Right renal cortex interstitium (tissue), 3 donors: ENCODE measurements around the gene GATB. TPM values are rescaled to one million over a fixed set of nuclear protein-coding genes. Genes with fewer than 3 reads are reported as not detected.

Experiments used
- DNase-seq, 3 donors: peaks; one replicate each; pipeline ENCODE4 v3.0.0-alpha.2; 2013; ENCODE audit warnings: low read depth in 3 of 3, low spot score in 2 of 3
- polyA plus RNA-seq, 3 donors: library from polyadenylated mRNA; unstranded; fragments of 120-200 nt; gene quantifications; one replicate each; pipeline ENCODE4 v1.2.1, GENCODE V29; 2013; ENCODE audit not compliant: insufficient read length in 3 of 3

The GATB gene
- polyA plus RNA-seq, 3 donors, result 33.2 to 38.0 (median 33.6) TPM

DNA sequence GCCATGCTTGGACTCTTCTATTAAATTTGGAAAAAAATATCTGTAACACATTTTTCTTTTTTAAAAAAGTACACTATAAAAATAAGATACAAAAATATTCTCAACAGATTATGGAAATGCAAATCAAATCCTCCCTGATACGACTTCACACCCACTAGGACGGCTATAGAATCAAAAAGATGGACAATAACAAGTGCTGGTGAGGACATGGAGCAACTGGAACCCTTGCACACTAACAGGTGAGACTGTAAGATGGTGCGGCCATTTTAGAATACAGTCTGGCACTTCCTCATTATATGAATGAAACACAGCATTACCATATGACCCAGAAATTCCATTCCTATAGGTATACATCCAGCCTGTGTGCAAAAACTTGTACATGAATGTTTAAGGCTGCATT is 83.6 kb downstream of the GATB start:
- DNase-seq, result no peak

DNA sequence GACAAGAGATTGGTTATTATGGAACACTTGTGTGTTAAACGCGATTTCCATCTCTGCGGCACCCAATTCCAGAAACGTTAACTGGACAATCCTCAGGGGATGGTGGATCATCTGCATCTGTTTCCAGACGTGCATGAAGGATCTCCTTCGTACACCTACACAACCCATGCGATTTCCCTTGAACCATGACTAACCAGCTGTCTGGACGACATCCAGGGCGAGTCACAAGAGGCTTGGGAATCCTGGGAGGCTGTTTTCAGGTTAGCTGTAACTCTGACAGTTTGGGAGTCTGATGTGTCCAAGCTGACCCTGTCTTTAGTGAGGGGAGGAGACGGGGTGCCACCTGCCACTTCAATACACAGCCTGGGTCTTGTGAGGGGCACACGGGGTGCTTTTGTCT is 84.5 kb downstream of the GATB start:
- no peak for DNase-seq

DNA sequence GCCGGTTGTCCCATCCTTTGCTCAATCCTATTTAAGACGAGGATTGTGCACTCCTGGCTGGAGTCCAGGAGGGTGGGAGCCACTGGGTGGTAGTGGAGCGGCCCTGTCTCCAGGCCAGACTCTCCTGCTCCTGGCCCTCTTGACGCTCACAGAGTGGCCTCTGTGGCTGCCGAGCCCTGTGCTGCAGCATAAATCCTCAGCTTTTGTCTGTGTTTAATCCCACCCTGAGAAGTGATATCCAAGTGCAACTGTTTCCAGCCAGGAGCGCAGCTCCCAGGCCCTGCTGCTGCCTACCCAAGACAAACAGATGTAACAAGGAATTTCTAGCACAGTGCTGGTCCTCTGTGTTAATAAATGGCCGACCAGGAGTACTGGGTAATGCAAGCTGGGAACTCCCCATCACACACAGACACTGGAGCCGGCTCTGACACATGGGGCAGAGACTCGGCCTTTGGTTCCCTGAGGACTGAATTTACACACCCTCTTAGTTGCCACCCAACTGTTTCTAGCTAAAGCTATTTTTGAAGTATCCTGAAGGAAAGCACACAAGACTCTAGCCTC is 85.3 kb downstream of the GATB start:
- no peak for DNase-seq

DNA sequence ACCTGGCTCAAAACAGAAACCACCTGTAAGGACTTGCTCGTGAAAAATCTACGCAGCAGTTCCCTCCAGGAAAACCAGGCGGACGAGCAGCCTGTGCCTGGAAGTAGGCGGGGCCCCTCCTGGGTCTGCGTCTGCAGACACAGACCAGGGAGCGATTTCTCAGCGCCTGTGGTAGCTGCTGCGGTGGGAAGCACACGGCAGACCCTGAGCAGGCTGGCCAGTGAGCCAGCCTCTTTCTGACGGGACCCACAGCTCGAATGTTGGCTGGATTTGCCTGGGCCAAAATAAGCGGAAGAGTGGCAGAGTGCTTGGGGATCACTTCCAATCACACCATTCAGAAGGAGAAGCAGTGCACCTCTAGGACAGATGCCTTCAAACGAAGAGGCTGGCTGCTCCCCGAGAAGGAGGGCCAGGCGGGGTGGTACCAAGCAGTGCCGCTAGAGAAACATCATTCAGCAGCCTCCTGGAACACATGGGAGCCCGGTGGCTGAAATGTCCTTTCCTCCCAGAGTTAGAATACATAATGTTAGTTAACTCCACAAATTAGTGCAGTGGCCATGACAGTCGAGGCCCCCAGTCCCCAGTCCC is 85.9 kb downstream of the GATB start:
- no peak for DNase-seq

DNA sequence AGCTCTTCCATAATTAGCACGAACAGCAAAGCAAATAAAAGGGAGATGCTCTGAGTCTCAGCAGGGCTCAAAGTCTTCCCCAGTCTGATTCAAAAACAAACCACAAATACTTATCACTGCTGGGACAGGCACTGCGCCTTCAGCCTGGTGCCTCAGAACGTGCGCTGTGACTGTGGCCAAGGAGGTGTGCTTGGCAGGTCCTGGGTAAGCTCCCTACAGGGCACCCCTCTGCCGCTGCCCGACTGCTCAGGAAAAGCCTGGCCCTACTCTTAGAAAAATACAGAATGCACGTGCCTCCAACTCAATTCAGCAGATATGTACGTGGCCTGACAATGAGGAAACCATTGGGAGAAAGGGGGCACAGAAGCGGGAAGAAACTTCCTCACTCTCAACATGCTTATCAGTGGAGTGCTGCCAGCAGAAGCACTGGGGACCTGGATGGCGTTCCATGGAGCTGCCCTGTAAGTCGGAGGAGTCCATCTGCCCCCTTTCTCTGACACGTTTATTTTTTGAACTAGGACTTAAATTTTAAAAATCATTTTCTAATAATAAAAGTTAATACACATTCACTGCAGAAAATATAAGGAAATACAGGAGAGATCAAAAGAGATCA is 86.8 kb downstream of the GATB start:
- no peak for DNase-seq

DNA sequence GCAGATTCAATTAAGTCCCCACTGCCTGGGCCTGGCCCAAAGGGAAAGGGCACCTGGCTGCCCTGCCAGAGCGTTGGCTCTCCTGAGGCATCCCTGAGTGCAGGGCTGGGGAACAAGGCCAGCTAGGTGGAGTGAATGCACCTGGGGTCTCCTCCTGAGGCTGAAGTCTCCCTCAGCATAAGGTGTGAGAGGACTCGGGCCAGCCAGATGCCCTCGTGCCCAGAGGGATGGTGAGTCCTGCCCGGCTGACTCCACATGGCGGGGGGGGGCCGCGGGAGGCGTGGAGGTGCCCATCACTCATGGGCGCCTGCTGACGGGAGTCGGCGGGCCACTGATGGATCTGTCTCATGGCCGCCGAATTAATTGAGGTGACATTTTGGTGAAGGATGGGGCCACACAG is 87.8 kb downstream of the GATB start:
- DNase-seq, result no peak

DNA sequence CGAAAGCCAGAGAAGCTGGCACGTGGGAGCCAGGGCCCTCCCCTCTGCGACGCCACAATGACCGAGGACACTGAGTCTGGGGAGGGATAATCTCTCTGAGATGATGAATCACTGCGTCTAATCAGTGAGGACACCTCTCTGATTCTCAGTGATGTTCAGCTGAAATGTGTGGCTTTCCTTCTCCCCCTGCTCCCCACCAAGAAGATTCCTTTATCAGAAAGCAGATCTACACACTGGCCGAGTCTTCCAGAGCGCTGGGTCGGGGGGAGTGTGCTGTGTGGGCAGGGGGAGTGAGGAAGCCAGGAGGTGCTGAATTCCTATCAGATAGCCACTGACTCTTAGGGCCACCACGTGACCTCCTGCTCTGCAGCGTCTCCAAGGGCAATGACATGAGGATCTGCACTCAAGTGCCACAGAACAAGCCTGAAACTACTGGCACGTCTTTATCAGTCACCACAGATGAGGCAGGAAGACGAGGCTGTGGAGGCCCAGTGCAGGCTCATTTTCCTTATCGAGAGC is 89.2 kb downstream of the GATB start:
- DNase-seq, result no peak

DNA sequence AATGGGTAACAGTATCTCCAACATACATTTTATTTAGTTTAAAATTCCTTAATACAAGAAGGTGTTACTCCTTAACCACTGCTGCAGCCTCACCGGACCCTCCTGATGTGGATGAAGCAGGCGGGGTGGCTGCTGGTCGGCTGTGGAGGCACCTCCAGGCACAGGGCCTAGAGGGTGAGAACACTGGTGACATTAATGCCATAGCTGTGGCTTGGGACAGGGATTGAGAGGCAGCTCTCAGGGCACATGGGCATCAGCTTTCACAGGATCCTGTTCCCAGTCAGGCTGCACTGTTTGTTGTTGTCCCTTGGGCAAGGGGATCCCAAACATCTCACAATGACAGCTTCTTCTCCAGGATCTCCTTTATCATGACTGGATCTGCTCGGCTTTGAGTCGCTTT is 90.0 kb downstream of the GATB start:
- no peak for DNase-seq

DNA sequence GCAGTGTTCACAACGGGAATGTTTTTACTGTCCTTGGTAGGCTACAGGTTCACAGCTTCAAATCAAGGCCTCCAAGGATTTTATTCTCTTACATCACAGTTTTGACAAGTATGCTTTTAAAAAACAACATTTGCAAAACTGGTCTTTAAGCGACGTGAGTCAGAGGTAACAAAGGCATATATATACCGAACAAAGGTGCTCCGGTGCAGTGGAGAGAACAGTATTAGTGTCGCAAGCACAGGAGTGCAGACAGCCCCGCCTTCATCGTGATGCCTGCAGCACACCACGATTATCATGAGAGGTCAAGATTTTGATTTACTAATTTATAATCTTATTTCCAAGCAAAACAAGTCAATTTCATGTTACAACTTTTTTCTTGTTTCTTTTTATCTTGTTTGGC is 90.8 kb downstream of the GATB start:
- no peak for DNase-seq

DNA sequence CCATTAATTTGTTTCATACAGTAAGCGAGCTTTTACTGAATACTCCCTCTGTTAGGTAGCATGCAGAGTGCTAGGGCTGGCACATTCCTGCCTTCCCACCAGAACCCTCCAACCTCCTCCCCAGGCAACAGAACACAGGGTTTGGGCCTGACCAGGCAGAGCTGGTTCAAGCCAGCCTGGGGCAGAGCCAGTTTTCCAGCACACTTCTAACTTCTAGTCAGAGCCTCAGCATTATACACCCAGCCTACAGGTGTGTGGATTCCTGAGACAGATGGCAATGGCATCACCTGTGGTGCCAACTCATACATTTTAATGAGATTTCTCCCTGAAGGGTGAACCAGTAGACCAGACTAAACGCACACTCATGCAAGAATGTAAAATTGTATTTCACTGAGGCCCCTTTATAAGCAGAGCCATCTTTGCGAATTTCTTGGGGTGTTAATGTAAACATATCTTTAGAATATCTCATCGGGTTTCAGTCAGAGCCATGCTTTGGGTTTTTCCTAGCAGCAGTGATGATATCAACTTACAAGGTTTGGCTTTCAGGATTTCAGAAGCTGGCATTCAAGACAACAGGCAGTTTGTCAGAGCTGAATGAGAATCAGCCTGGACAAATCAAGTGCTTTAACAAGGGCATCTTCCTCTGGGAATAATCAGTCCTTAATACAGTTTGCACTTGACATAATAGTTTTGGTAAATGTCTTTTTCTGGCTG is 92.0 kb downstream of the GATB start:
- DNase-seq, result no peak

DNA sequence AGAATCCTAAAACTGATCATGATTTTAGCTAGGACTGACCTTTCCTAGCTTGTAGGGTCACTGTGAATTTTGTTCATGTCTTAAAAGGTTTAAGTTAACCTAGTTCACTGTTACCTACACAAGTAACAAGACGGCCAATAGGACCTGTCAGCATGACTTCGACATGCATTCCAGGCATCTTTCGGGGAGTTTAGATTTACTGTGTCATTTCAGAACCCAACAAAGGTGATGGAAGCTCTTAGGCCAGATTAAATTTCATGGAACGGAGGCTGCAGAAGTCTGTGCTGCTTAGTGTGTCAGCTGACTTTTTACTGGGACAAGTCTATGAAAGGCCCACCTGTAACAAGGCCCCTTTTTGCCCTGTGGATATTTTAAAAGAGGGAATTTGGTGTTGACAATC is 93.1 kb downstream of the GATB start:
- DNase-seq, result no peak

DNA sequence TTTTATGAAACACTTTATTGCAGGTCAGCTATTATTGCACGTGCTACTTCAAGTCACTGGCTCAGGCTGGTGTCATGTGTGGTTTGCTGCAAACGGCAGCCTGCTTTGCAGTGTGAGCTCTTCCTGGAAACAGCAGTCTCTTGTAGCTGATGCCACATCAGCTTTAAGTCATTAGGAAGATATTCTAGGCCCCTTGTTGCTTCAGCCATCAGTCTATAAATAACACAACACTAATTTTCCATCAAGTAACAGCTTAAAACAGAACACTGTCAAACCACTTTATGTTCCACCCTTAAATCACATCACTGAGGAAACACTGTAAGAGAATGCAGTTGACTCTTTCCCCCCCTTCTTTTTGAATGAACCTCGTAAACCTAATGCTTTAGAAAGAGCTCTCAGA is 93.8 kb downstream of the GATB start:
- DNase-seq, result peak in 1 of 3 donors; percentile 63

DNA sequence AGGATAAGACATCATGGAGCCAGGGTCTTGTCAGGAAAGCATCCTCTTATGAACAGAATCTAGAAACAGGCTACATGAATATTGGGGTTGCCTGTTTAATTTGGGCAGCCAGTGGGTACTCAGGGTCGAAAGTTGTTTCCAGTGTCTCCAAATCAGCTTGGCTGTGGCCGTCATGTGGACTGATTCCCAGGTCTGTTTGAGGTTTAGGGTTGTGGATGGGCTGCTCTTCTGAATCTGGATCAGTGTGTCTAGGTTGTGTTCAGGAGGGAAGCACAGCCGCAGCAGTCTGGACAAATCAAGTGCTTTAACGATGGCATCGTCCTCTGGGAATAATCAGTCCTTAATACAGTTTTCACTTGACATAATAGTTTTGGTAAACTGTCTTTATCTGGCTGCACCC is 94.3 kb downstream of the GATB start:
- DNase-seq, result no peak

DNA sequence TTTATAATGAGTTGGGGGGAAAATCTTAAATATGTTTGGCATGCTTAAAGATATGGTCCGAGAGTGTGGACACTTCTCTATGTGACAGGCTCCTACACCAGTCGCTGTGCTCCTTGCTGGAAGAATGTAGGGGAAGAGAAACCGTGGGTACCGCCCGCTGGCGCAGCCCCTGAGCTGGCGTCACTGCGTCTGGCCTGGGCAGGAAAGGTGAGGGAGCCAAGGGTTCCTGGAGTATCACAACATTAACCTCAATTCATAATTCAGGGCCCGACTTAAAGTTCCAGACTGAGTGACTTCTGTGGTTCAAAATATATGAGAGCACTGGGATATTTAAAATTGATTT is 95.1 kb downstream of the GATB start:
- DNase-seq, result no peak

DNA sequence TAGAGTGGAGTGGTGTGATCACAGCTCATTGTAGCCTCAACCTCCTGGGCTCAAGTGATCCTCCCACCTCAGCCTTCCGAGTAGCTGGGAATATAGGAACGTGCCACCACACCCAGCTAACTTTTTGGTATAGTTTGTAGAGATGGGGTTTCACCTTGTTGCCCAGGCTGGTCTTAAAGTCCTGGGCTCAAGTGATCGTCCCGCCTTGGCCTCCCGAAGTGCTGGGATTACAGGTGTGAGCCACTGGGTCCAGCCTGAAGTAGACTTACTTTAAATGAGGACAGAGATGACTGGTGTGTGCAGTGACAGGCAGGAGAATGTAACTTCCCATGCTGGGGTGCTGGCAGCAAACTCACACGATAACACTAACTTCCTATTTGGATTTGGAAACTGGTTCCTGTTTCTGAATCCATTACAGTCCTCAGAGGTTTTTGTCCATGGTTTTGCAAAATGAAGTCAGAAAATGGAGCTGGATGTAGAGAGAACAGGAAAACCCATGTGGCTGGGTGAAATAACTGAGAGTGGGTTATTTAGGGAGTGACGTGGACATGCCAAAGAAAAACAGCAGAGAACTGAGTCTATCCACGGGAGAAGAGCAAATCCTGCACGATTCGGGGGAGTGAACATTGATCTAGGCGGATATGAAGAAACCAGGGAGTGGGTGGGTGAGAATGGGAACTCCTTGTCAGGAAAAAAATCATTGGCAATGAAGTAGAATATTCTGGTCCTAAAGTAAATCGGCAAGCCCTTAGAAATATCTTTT is 95.6 kb downstream of the GATB start:
- no peak for DNase-seq

DNA sequence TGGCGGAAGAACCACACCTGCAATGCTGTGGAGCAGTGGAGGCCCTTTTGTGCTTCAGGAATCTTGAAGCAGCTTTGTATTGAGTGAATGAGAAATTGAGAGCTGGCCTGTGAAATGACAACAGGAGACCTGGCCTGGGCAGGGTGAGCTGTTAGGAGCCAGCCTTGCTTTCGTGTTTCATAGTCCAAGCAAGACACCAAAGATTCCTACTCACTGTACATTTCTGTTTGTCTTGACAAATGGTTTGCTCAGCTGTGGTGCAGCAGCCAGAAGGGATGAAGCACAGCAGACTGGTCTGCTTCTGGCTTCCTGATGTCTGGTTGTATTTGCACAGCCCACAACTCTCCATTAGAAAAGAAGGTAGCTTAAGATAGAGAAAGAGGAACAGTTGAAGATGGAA is 96.5 kb downstream of the GATB start:
- DNase-seq, result no peak

DNA sequence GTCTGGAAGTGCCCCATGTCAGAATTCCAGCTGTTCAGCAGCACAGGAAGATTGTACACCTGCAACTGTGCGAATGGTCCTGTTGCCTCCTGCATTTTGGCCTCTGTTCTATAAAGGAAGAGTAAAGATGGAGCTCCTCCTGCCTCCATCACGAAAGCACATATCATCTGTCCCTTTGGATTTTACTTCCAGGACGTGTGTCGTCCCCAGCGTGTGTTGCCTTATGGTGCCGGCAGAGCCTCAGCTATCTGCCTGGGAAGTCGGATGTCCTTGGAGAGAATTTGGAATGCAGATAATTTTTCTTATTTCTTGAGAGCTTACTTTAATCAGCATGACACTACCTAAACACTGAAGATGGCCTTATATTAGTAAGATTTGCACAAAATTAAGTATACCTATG is 97.7 kb downstream of the GATB start:
- no peak for DNase-seq

DNA sequence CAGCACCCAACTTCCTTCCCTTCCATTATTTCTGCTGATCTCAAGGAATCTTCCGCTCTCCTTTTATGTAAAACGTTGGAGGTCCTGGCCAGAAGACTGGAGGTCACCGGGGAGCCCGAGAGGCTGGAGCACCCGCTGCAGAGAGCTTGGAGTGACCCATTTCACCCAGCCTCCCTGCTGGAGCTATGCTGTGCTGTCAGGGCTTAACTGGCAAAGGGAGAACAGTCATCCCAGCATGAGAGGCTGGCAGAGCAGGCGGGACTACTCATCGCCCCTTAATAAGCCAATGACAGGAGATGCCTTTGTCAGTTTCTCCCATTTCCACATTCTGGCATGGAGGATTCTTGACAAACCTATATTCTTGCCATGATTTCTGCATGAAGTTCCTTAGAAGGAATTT is 98.9 kb downstream of the GATB start:
- no peak for DNase-seq

DNA sequence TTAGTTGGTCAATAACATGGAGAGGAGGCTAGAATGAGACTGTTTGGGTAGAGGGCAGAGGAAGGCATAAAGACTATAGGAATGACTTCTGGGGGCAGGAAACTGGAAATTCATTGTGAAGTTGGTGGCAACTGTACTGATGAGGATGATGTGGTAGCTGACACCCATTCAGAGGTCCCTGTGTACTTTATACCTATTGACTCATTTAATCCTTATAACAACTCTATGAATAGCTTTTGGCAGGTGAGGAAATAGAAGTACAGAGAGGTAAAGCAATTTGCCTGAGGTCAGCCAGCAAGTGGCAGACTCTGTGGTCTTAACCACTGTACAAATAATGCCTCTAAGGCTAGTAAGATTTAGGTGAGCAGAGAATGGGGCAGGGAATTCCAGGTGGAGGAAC is 100.1 kb downstream of the GATB start:
- no peak for DNase-seq

DNA sequence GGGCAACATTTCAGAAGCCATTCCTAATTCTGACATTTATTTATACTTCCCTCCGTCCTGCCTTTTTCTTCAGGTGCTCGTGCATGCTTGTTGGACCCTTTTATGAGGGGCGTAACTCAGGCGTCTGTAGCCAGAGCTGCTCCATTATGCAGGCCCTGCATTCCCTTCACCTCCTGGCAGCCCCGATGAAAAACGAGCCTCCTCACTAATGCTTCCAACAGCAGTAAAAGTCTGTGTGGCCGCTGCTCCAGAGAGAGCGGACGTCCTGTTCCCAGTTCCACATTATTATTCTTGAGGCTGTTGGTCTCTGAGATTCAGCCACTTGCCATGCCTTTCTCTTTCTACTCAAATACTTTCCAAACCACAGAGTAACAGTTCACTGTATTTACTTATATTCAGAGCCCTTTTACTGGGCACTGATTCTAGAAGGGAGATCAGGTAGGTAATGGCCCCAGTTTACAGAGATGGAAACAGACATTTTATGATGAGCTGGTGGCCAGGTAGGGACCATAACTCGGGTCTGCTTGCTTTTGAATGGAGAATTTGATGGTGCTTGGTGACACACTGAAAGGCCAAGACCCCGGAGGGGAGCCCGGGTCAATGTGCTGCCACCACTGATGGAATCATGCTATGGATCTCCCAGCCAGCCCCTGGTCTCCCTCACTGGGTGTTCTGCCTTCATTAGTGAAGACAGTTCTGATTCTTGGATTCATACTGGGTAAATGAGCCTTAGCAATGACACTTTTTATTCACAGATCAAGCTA is 101.0 kb downstream of the GATB start:
- DNase-seq, result no peak
